Non-pigmented ciliary epithelial cell (primary cell): ENCODE measurements around the gene RIPOR3.
"Not testable (repeated sequence)": the region's sequence is repeated elsewhere in the genome, so short reads cannot be mapped to it uniquely, and the experiment has no call there.

ENCODE experiments used
- DNase-seq: peaks from one replicate; pipeline ENCODE4 v3.0.0-alpha.2; 2010; ENCODE audit warnings: low read depth

Gene RIPOR3

GRCh38 chr20:50724112-50724725 lies 32.9 kb upstream of the RIPOR3 start:
- no peak for DNase-seq

DNA sequence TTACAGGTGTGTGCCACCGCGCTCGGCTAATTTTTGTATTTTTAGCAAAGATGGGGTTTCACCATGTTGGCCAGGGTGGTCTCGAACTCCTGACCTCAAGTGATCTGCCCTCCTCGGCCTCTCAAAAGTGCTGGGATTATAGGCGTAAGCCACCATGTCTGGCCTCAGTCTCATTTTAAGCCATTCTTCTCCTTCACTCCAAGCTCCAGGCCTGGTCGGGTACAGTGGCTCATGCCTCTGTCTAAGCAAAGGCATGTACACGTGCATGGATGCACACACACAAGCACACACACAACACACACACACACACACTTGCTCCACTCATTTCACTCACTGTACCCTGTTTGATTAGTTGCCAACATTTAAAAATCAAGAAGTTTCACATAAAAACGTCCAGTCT lies 32.3 kb upstream of the RIPOR3 start:
- no peak for DNase-seq

DNA sequence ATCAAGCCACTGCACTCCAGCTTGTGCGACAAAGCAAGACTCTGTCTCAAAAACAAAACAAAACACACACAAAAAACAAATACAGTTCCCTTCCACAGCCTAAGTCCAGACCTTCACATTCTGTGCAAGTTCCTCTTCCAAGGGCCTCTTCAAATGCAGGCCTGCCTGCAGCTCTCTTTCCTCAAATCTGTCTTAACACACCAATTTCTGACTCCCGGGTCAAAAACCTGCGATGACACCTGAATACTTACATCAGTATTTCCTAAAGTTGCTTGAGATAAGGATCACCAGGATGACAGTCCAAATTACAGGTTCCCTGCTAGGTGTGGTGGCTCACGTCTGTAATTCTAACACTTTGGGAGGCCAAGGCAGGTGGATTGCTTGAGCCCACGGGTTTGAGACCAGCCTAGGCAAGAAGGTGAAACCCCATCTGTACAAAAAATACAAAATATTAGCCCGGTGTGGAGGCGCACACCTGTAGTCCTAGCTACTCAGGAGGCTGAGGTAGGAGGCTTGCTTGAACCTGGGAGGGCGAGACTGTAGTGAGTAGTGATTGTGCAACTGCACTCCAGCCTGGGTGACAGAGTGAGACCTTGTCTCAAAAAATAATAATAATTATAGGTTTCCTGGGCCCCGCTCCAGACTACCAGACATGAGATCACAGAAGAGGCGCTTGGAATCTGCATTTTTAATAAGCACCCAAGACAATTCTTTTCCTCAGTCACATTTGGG lies 31.2 kb upstream of the RIPOR3 start:
- no peak for DNase-seq

- no peak for DNase-seq
Measured at GRCh38 chr20:50721881-50722281, 30.5 kb upstream of the RIPOR3 start.

DNA sequence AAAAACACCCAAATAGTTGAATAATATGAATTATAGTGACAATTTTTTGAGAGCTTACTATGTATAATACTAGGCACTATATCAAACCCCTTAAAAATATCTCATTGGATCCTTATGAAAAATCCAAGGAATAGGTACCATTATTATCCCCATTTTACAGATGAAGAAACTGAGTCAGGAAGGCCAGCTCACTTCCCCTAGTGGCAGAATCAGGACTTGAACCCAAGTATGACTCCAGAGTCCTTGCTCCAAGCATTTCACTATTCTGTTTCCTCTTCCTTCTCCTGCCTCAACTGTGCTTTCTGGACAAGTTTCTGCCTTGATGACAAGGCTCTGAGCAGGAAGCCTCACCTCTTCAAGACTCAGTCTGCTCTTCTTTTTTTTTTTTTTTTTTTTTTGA lies 29.2 kb upstream of the RIPOR3 start:
- DNase-seq, result no peak

DNA sequence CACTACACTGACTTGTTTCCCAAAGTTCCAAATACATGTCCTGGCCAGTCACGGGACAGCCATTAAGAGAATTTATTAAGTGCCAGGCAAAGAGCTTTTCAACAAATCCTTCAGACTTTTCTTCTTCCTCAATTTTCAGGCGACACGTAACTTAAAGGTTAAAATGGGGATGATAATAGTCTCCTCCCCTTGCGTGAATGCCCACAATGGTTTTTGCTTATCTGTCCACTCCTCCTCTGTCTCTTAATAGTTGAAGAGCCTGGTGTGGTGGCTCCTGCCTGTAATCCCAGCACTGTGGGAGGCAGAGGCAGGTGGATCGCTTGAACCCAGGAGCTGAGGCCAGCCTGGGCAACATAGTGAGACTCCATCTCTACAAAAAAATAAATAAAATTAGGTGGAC lies 28.7 kb upstream of the RIPOR3 start:
- DNase-seq, result no peak

GRCh38 chr20:50719328-50719727 lies 28.0 kb upstream of the RIPOR3 start:
- no peak for DNase-seq

- DNase-seq, result no peak
Measured at GRCh38 chr20:50717974-50718761, 26.8 kb upstream of the RIPOR3 start.

DNA sequence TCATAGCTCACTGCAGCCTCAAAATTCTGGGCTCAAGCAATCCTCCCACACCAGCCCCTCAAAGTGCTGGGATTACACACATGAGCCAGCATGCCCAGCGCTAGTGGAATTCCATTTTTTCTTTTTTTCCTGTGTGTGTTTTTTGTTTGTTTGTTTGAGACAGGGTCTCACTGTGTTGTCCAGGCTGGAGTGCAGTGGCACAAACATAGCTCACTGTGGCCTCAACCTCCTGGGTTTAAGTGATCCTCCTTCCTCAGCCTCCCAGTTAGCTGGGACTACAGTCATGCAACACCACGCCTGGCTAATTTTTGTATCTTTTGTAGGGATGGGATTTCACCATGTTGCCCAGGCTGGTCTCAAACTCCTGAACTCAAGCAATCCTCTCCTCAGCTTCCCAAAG lies 26.0 kb upstream of the RIPOR3 start:
- no peak for DNase-seq

GRCh38 chr20:50716518-50716917 lies 25.2 kb upstream of the RIPOR3 start:
- no peak for DNase-seq

GRCh38 chr20:50715694-50716093 lies 24.4 kb upstream of the RIPOR3 start:
- no peak for DNase-seq

- DNase-seq, result not testable (repeated sequence)
Measured at GRCh38 chr20:50714426-50714825, 23.1 kb upstream of the RIPOR3 start.

- no peak for DNase-seq
Measured at GRCh38 chr20:50713657-50714101, 22.3 kb upstream of the RIPOR3 start.

DNA sequence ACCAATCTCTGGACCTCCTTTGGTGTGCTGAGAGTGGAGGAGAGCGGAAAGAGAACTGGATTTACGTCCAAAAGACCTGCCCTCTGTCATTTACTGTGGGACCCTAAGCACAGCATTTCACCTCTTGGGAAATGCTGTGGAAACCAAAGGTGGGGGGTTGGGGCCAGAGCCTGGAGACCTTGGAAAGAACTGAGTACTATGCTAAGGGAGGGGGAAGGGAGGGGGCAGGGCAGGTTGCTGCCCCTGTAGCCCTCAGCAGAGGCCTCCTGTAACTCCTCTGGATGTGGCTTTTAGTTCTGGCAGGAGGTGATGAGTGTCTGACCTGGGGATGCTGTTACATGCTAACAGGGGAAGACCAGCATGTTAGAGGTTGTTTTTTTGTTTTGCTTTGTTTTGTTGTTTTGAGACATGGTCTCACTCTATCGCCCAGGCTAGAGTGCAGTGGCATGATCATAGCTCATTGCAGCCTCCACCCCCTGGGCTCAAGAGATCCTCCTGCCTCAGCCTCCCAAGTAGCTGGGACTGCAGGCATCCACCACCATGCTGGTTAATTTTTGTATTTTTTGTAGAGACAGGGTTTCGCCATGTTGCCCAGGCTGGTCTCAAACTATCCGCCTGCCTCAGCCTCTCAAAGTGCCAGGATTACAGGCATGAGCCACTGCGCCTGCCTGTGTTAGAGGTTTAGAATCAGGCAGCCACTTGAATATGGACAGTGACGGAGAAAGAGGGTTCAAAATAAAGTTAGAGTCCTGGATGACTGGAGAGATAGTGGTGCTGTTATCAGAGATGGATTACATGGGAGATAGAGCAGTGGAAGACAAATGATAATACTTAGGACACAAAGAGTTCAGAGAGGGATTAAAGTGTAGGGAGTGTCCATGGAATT lies 21.7 kb upstream of the RIPOR3 start:
- DNase-seq, result no peak

- no peak for DNase-seq
Measured at GRCh38 chr20:50711113-50711825, 19.9 kb upstream of the RIPOR3 start.

GRCh38 chr20:50710492-50711063 lies 19.2 kb upstream of the RIPOR3 start:
- no peak for DNase-seq

- DNase-seq, result no peak
Measured at GRCh38 chr20:50709636-50709973, 18.3 kb upstream of the RIPOR3 start.

GRCh38 chr20:50708845-50709635 lies 17.7 kb upstream of the RIPOR3 start:
- DNase-seq, result no peak

- DNase-seq, result no peak
Measured at GRCh38 chr20:50704971-50705370, 13.6 kb upstream of the RIPOR3 start.

DNA sequence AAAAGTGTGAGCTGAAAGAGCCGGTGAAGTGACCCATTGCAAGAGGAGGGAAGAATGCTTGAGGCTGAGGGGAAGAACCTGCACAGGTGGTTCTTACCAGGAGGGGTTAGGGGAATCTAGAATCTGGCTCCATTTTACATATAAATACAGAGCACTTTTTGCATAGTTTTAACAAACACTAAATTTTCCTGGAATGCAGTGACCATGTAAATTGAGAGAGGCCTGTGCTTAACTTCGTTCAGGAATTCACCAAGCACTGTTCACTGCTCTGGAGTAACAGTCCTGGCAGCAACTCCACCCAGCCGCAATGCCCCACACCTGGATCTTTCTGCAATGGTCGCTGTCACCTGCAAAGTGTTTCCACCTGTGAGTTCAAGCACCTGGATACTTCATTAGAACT lies 13.2 kb upstream of the RIPOR3 start:
- DNase-seq, result no peak
